ENCODE measurements around the gene PLEKHB1.

PLEKHB1 gene

GRCh38 chr11:73693899-73694525, 47.6 kb downstream of the PLEKHB1 start:
- no peak for DNase-seq

GRCh38 chr11:73705053-73705452, 58.7 kb downstream of the PLEKHB1 start:
- DNase-seq, result no peak

GRCh38 chr11:73710964-73711363, 64.6 kb downstream of the PLEKHB1 start:
- DNase-seq, result no peak

All from suppressor macrophage treated with lipopolysaccharide for 1 hour (primary cell).